22Rv1 (cell line): Measurements from ENCODE around the gene SETBP1.

ENCODE experiments used
- ZFX ChIP-seq: fragments of 450-650 bp; IDR thresholded peaks from 2 replicates; pipeline ENCODE4 v1.6.1; 2017; ENCODE audit warnings: antibody characterized with exemption, borderline replicate concordance
- TF ChIP-seq, protein P1 (sequence below): fragments of 450-650 bp; IDR thresholded peaks from 2 replicates; pipeline ENCODE4 v1.5.1; 2017; ENCODE audit warnings: mild to moderate bottlenecking

DNA sequence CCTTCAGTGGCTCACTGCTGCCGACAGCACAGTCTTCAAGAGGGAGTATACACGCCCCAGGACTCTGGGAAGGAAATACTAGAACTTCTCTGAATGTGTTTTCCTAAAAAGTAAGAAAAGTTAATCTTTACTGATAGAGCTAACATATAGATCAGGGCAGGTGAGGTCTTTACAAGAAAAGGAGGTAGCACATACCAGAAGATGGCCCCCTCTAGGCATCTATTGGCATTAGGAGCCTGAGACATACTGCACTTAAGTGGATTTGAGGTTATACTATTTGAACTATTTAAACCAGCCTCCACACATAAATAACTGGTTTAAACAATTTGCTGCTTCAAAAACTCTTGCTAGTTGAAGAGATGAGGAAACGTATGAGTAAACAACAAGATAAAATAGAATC, 406.1 kb downstream of the SETBP1 start:
- TF ChIP-seq, protein P1, sequence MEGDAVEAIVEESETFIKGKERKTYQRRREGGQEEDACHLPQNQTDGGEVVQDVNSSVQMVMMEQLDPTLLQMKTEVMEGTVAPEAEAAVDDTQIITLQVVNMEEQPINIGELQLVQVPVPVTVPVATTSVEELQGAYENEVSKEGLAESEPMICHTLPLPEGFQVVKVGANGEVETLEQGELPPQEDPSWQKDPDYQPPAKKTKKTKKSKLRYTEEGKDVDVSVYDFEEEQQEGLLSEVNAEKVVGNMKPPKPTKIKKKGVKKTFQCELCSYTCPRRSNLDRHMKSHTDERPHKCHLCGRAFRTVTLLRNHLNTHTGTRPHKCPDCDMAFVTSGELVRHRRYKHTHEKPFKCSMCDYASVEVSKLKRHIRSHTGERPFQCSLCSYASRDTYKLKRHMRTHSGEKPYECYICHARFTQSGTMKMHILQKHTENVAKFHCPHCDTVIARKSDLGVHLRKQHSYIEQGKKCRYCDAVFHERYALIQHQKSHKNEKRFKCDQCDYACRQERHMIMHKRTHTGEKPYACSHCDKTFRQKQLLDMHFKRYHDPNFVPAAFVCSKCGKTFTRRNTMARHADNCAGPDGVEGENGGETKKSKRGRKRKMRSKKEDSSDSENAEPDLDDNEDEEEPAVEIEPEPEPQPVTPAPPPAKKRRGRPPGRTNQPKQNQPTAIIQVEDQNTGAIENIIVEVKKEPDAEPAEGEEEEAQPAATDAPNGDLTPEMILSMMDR, result no peak
- no peak for TF ChIP-seq ZFX
